ENCODE measurements around the gene BCAS2. TPM values are rescaled to one million over a fixed set of nuclear protein-coding genes. Genes with fewer than 3 reads are reported as not detected.

BCAS2 gene
- total RNA-seq, 1 experiment from 2014 or later: 64.7 TPM

DNA sequence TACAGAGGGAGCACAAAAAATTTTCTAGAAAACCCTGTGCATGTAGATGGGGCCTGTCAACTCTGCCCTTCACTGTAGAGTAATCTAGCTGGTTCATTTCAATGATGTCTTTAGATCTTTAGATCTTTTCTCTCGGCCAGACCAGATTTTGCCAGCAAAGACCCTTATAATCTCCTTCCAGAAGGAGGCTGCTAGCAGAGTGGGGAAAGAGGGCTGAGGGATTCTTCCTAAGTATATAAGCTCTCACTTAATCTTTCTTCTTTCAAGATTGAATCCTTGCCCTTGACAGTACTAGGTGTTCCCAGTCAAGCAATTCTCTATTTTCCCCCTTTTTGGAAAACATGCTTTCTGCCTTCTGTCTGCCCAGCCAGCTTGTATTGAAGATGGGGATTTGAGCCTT, 34.3 kb downstream of the BCAS2 start:
- H3K36me3 ChIP-seq: no peaks in the 10 kb centered on the region
- H3K27me3 ChIP-seq (replicated peaks): no peaks in the 10 kb centered on the region; the same call in 1 of the 2 replicates
- no peaks in the 10 kb centered on the region for H3K9me3 ChIP-seq (replicated peaks)
- no peak overlapping the region for H3K27ac ChIP-seq
- no peak for DNase-seq (ENCODE audit: low read depth in 1 of 2, low spot score in 2 of 2)
- H3K4me3 ChIP-seq: no peak overlapping the region
- H3K4me1 ChIP-seq (replicated peaks): no peaks in the 10 kb centered on the region

DNA sequence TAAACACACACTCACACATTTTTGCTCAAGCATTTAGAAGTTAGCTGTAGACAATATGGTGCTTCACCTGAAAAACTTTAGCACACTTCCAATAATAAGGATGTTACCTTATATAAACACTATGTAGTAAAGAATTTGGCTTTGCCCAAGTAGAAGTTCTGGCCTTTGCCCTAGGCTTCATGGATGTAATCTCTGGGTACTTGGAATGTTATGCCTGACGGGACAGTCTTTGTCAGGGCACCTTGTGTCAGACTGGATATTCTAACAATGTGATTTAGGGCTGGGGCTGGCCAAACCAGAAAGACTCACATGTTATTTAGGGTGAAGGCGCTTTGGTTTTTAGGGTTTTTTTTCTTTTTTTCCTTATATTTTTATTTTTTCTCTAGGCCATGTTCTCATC, 35.6 kb downstream of the BCAS2 start:
- H3K4me1 ChIP-seq (replicated peaks): no peaks in the 10 kb centered on the region
- H3K9me3 ChIP-seq (replicated peaks): no peaks in the 10 kb centered on the region
- no peak overlapping the region for H3K4me3 ChIP-seq
- no peaks in the 10 kb centered on the region for H3K36me3 ChIP-seq
- no peak overlapping the region for H3K27ac ChIP-seq
- H3K27me3 ChIP-seq (replicated peaks): no peaks in the 10 kb centered on the region; the same call in 1 of the 2 replicates
- DNase-seq (ENCODE audit: low read depth in 1 of 2, low spot score in 2 of 2): no peak

- Histone ChIP-seq H3K4me1 (replicated peaks) (no peaks in the 10 kb centered on the region), H3K9me3 (replicated peaks) (no peaks in the 10 kb centered on the region), H3K4me3 (no peak overlapping the region), H3K27ac (no peak overlapping the region), H3K27me3 (replicated peaks) (no peaks in the 10 kb centered on the region; the same call in 1 of the 2 replicates), H3K36me3 (no peaks in the 10 kb centered on the region)
- no peak for DNase-seq (ENCODE audit: low read depth in 1 of 2, low spot score in 2 of 2)
Measured at GRCh38 chr1:114545315-114545714, 36.1 kb downstream of the BCAS2 start.

DNA sequence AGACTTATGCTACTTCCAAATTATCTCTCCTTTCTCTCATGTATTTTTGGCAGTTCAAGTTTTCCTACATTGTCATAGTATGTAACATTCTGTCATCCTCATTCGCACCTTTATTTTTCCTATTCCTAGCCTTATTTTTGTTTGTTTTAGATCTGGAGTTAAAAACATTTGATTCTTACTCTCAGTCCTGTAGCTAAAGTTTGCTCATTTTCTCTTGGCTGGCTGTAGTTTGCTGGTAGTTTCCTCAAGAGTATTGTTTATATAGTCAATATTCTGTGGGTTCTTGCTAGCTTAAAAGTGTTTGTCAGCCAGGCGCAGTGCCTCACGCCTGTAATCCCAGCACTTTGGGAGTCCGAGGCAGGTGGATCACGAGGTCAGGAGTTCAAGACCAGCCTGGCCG, 40.6 kb downstream of the BCAS2 start:
- H3K9me3 ChIP-seq (replicated peaks): no peaks in the 10 kb centered on the region
- H3K4me1 ChIP-seq (replicated peaks): no peaks in the 10 kb centered on the region
- no peaks in the 10 kb centered on the region; the same call in 1 of the 2 replicates for H3K27me3 ChIP-seq (replicated peaks)
- H3K36me3 ChIP-seq: no peaks in the 10 kb centered on the region
- H3K27ac ChIP-seq: no peak overlapping the region
- DNase-seq (ENCODE audit: low read depth in 1 of 2, low spot score in 2 of 2): no peak
- H3K4me3 ChIP-seq: no peak overlapping the region

- Histone ChIP-seq H3K9me3 (replicated peaks) (no peaks in the 10 kb centered on the region), H3K4me1 (replicated peaks) (no peaks in the 10 kb centered on the region), H3K36me3 (no peaks in the 10 kb centered on the region), H3K27ac (no peak overlapping the region), H3K4me3 (no peak overlapping the region), H3K27me3 (replicated peaks) (no peaks in the 10 kb centered on the region; the same call in 1 of the 2 replicates)
- DNase-seq (ENCODE audit: low read depth in 1 of 2, low spot score in 2 of 2): no peak
Measured at GRCh38 chr1:114540272-114540671, 41.1 kb downstream of the BCAS2 start.

DNA sequence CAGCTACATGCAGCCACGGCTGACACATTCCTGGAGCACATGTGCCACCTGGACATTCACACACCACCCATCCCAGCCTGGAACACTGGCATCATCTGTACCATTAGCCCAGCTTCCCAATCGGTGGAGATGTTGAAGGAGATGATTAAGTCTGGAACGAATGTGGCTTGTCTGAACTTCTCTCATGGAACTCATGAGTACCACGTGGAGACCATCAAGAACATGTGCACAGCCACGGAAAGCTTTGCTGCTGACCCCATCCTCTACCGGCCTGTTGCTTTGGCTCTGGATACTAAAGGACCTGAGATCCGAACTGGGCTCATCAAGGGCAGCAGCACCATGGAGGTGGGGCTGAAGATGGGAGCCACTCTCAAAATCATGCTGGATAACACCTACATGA, 45.4 kb downstream of the BCAS2 start:
- no peak for DNase-seq (ENCODE audit: low read depth in 1 of 2, low spot score in 2 of 2)
- H3K4me3 ChIP-seq: no peak overlapping the region
- no peaks in the 10 kb centered on the region for H3K9me3 ChIP-seq (replicated peaks)
- no peaks in the 10 kb centered on the region; the same call in 1 of the 2 replicates for H3K27me3 ChIP-seq (replicated peaks)
- H3K27ac ChIP-seq: no peak overlapping the region
- no peaks in the 10 kb centered on the region for H3K36me3 ChIP-seq
- no peaks in the 10 kb centered on the region for H3K4me1 ChIP-seq (replicated peaks)

GRCh38 chr1:114535401-114535800, 46.0 kb downstream of the BCAS2 start:
- Histone ChIP-seq H3K4me1 (replicated peaks) (no peaks in the 10 kb centered on the region), H3K27ac (no peak overlapping the region), H3K4me3 (no peak overlapping the region), H3K27me3 (replicated peaks) (no peaks in the 10 kb centered on the region; the same call in 1 of the 2 replicates), H3K9me3 (replicated peaks) (no peaks in the 10 kb centered on the region), H3K36me3 (no peaks in the 10 kb centered on the region)
- no peak for DNase-seq (ENCODE audit: low read depth in 1 of 2, low spot score in 2 of 2)

DNA sequence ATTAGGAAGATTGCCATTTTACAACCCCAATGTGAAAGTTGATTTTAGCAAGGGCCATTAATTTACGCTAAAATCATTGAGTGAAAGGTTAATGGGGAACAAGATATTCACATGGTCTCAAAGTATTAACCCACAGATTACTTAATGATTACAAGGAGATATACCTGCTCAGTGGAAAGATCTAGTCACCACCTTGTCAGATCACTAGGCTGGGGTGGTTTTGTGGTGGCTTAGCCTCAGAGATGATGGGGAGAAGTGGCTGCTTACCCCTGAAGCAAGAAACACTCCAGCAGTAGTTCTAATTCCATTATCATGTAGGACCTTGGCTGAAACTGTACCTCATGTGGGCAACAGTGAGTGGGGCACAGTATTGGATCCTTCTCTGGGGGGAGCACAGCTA, 50.3 kb downstream of the BCAS2 start:
- DNase-seq (ENCODE audit: low read depth in 1 of 2, low spot score in 2 of 2): no peak
- H3K4me3 ChIP-seq: no peak overlapping the region
- H3K27ac ChIP-seq: no peak overlapping the region
- no peaks in the 10 kb centered on the region for H3K9me3 ChIP-seq (replicated peaks)
- H3K36me3 ChIP-seq: no peaks in the 10 kb centered on the region
- H3K27me3 ChIP-seq (replicated peaks): no peaks in the 10 kb centered on the region; the same call in 1 of the 2 replicates
- H3K4me1 ChIP-seq (replicated peaks): no peaks in the 10 kb centered on the region

- H3K27me3 ChIP-seq (replicated peaks): no peaks in the 10 kb centered on the region; the same call in 1 of the 2 replicates
- no peak for DNase-seq (ENCODE audit: low read depth in 1 of 2, low spot score in 2 of 2)
- no peak overlapping the region for H3K27ac ChIP-seq
- H3K36me3 ChIP-seq: no peaks in the 10 kb centered on the region
- H3K4me3 ChIP-seq: no peak overlapping the region
- no peaks in the 10 kb centered on the region for H3K9me3 ChIP-seq (replicated peaks)
- no peaks in the 10 kb centered on the region for H3K4me1 ChIP-seq (replicated peaks)
Measured at GRCh38 chr1:114530224-114530623, 51.2 kb downstream of the BCAS2 start.

- Histone ChIP-seq H3K36me3 (no peaks in the 10 kb centered on the region), H3K27ac (no peak overlapping the region), H3K9me3 (replicated peaks) (no peaks in the 10 kb centered on the region), H3K4me3 (no peak overlapping the region), H3K27me3 (replicated peaks) (no peaks in the 10 kb centered on the region), H3K4me1 (replicated peaks) (no peaks in the 10 kb centered on the region)
- DNase-seq (ENCODE audit: low read depth in 1 of 2, low spot score in 2 of 2): no peak
Measured at GRCh38 chr1:114524944-114525343, 56.5 kb downstream of the BCAS2 start.

DNA sequence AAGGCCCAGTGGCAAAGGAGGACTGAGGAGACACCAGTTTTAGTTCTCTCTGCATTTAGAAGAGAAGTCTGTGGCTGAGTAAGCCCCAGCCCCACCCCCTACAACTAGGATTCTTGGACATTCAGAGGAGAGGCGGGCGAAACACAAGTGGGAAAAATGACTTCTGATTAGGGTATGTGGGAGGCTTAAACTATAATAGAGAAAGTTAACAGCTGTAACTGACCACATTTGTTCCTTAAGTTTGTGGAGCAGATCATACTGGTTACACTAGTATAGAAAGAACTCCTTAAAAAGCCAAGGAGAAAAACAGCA, 59.2 kb downstream of the BCAS2 start:
- no peak overlapping the region for H3K4me3 ChIP-seq
- H3K4me1 ChIP-seq (replicated peaks): no peaks in the 10 kb centered on the region
- no peaks in the 10 kb centered on the region for H3K27me3 ChIP-seq (replicated peaks)
- DNase-seq (ENCODE audit: low read depth in 1 of 2, low spot score in 2 of 2): no peak
- no peaks in the 10 kb centered on the region for H3K36me3 ChIP-seq
- H3K9me3 ChIP-seq (replicated peaks): no peaks in the 10 kb centered on the region
- no peak overlapping the region for H3K27ac ChIP-seq

DNA sequence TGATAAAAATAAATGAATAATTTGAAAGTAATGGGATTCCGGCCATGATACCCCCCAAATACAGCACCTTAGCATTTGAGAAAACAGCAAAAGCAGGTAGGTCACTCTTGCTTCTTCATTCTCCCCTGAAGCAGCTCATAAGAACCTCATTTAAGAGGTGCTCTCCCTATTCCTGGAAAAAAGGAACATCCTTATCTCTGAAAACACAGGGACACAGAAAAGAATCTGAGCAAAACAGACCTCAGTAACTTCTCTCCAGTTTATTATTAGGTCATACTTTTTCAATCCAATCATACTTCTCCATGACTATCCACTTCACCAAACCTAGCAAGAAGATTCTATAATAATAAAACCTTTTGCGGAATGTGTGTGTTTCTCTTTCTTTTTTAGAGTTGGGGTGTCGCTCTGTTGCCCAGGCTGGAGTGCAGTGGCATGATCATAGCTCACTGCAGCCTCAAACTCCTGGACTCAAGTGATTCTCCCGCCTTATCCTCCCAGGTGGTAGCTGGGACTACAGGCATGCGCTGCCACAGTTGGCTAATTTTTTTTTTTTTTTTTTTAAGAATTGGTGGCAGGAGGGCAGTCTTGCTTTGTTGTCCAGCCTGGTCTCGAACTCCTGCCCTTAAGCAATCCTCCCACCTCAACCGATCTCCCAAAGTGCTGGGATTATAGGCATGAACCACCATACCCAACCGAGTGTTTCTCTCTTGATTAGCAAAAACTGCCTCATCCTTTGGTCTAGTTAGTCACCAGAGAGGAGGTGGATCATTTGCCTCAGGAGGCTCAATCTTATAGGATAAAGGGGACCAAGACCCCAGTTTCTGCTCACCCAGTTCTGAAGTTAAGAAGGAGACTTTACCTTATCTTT, 59.8 kb downstream of the BCAS2 start:
- Histone ChIP-seq H3K27me3 (replicated peaks) (no peaks in the 10 kb centered on the region), H3K4me1 (replicated peaks) (no peaks in the 10 kb centered on the region), H3K9me3 (replicated peaks) (no peaks in the 10 kb centered on the region), H3K36me3 (no peaks in the 10 kb centered on the region), H3K4me3 (no peak overlapping the region), H3K27ac (no peak overlapping the region)
- no peak for DNase-seq (ENCODE audit: low read depth in 1 of 2, low spot score in 2 of 2)
